HepG2 (cell line): ENCODE data around the gene IDS. TPM values are rescaled to one million over a fixed set of nuclear protein-coding genes. Genes with fewer than 3 reads are reported as not detected.
"Not testable (repeated sequence)": the region's sequence is repeated elsewhere in the genome, so short reads cannot be mapped to it uniquely, and the experiment has no call there.

Experiments used
- ATAC-seq: fragments of 200-7000 bp; cut with Tn5 transposase; 3 replicates; pipeline ENCODE4 v1.9.1; 2020; ENCODE audit warnings: mild to moderate bottlenecking, moderate library complexity
- BruUV-seq: library from RNA; stranded (reverse); fragments of 400-500 nt; replicated peaks from 2 replicates; lab custom pipeline; 2021; lab: Mats Ljungman, UMichigan
- CTCF ChIA-PET: fragments of 300-600 bp; formaldehyde crosslinking; extraction: SDS; loops from one replicate; lab custom pipeline; 2021; ENCODE audit warnings: low total read pairs, inconsistent platforms, low intra/inter-chr PET ratio; lab: Yijun Ruan, JAX
- POLR2A ChIA-PET: fragments of 350-600 bp; sonication (Branson Sonifier 250); formaldehyde crosslinking; loops from one replicate; lab custom pipeline; 2020; ENCODE audit warnings: antibody characterized with exemption, inconsistent platforms; lab: Yijun Ruan, JAX
- DNase-seq: peaks from one replicate; pipeline ENCODE4 v3.0.0-alpha.2; 2015; ENCODE audit warnings: low spot score
- FAIRE-seq: peaks from 3 replicates; lab custom pipeline; 2011; peaks lifted over from hg19 to GRCh38; lab: Jason Lieb, UNC
- H2AFZ ChIP-seq: one replicate; pipeline ENCODE4 v1.6.1; 2011; ENCODE audit warnings: low read length, inconsistent platforms
- H3K27ac ChIP-seq: fragments of 300-600 bp; 3 replicates; pipeline ENCODE4 v1.8.0; 2011; ENCODE audit warnings: mixed run types, mild to moderate bottlenecking, mixed read lengths, low read length, inconsistent platforms; ENCODE audit not compliant: insufficient read depth; ENCODE audit errors: extremely low read length
- H3K27me3 ChIP-seq, 2 experiments: fragments of 200-600 bp in 1 of 2; 2 replicates in 1 of 2; 3 replicates in 1 of 2; pipeline versions ENCODE4 v1.6.0 to v1.8.0; 2011; ENCODE audit warnings: low read length in 2 of 2, mild to moderate bottlenecking in 2 of 2, moderate library complexity in 2 of 2, inconsistent platforms in 1 of 2; ENCODE audit not compliant: insufficient read depth in 2 of 2, control insufficient read depth in 1 of 2
- H3K36me3 ChIP-seq, 2 experiments: fragments of 200-600 bp in 1 of 2; replicated peaks in 1 of 2; 2 replicates in 1 of 2; 3 replicates in 1 of 2; pipeline versions ENCODE4 v1.5.1 to v1.8.0; 2011; ENCODE audit warnings: low read length in 2 of 2, inconsistent platforms in 1 of 2; ENCODE audit not compliant: insufficient read depth in 2 of 2, control insufficient read depth in 1 of 2
- H3K4me1 ChIP-seq: 2 replicates; pipeline ENCODE4 v1.5.1; 2012; ENCODE audit warnings: low read length, inconsistent platforms; ENCODE audit not compliant: insufficient read depth
- H3K4me2 ChIP-seq: 2 replicates; pipeline ENCODE4 v1.6.0; 2011; ENCODE audit warnings: low read depth, low read length, inconsistent platforms
- H3K4me3 ChIP-seq, 3 experiments: fragments of 200-600 bp in 1 of 3; sonication (generic), shearing (Covaris generic) in 1 of 3; replicated peaks in 1 of 3; 2 replicates each; pipeline ENCODE4 v1.5.1; 2011 to 2016; ENCODE audit warnings: low read length in 3 of 3, inconsistent platforms in 2 of 3, low read depth in 2 of 3, mild to moderate bottlenecking in 2 of 3, control low read depth in 1 of 3, mixed read lengths in 1 of 3; ENCODE audit not compliant: insufficient read depth in 1 of 3
- H3K79me2 ChIP-seq: one replicate; pipeline ENCODE4 v1.6.1; 2011; ENCODE audit warnings: low read length, inconsistent platforms; ENCODE audit not compliant: insufficient read depth
- H3K9ac ChIP-seq: 2 replicates; pipeline ENCODE4 v1.6.0; 2011; ENCODE audit warnings: mild to moderate bottlenecking, low read depth, low read length, inconsistent platforms; ENCODE audit not compliant: insufficient read depth
- H3K9me3 ChIP-seq: 2 replicates; pipeline ENCODE4 v1.5.1; 2012; ENCODE audit warnings: mild to moderate bottlenecking, low read length
- H4K20me1 ChIP-seq: 2 replicates; pipeline ENCODE4 v1.6.0; 2011; ENCODE audit warnings: inconsistent platforms, mild to moderate bottlenecking, low read length, moderate library complexity; ENCODE audit not compliant: insufficient read depth
- JUNB ChIP-seq: sonication (generic); formaldehyde crosslinking; IDR thresholded peaks from 2 replicates; pipeline ENCODE4 v1.8.0; 2022; ENCODE audit warnings: missing genetic modification reagents, mild to moderate bottlenecking, borderline replicate concordance
- KDM4B ChIP-seq: sonication (generic); formaldehyde crosslinking; IDR thresholded peaks from 2 replicates; pipeline ENCODE4 v1.4.0; 2020; ENCODE audit warnings: missing genetic modification reagents
- PTBP1 ChIP-seq: fragments of 200-400 bp; formaldehyde crosslinking; IDR thresholded peaks from 2 replicates; pipeline ENCODE4 v1.6.1; 2018; ENCODE audit warnings: low read length, low read depth; ENCODE audit not compliant: poor library complexity, severe bottlenecking
- SNAI1 ChIP-seq: sonication (generic); formaldehyde crosslinking; IDR thresholded peaks from 2 replicates; pipeline ENCODE4 v1.5.0; 2020; ENCODE audit warnings: mild to moderate bottlenecking, missing genetic modification reagents, borderline replicate concordance
- TBP ChIP-seq: sonication (generic); formaldehyde crosslinking; IDR thresholded peaks from 2 replicates; pipeline ENCODE4 v1.5.0; 2020; ENCODE audit warnings: missing genetic modification reagents
- TRIM24 ChIP-seq: sonication (generic); formaldehyde crosslinking; IDR thresholded peaks from 2 replicates; pipeline ENCODE4 v1.8.0; 2022; ENCODE audit warnings: mild to moderate bottlenecking, missing genetic modification reagents
- ZFY ChIP-seq: sonication (generic); formaldehyde crosslinking; IDR thresholded peaks from 2 replicates; pipeline ENCODE4 v1.4.0; 2020; ENCODE audit warnings: missing genetic modification reagents
- ZFYVE20 ChIP-seq: sonication (generic); formaldehyde crosslinking; IDR thresholded peaks from 2 replicates; pipeline ENCODE4 v1.8.0; 2023; ENCODE audit warnings: low read depth, mild to moderate bottlenecking, moderate library complexity, missing genetic modification reagents, borderline replicate concordance
- ZNF251 ChIP-seq: sonication (generic); formaldehyde crosslinking; IDR thresholded peaks from 2 replicates; pipeline ENCODE4 v1.9.0; 2021; ENCODE audit warnings: mild to moderate bottlenecking, missing genetic modification reagents
- ZNF558 ChIP-seq: sonication (generic); formaldehyde crosslinking; IDR thresholded peaks from 2 replicates; pipeline ENCODE4 v1.9.0; 2022; ENCODE audit warnings: mild to moderate bottlenecking, missing genetic modification reagents, borderline replicate concordance
- ZNF790 ChIP-seq: sonication (generic); formaldehyde crosslinking; IDR thresholded peaks from 2 replicates; pipeline ENCODE4 v1.8.0; 2022; ENCODE audit warnings: missing genetic modification reagents, mild to moderate bottlenecking, borderline replicate concordance
- WGBS: methylation state at CpG from one replicate; pipeline ENCODE4 v1.1.6; 2017; ENCODE audit warnings: low lambda C conversion rate; 5-methylcytosine and 5-hydroxymethylcytosine counted together
- in situ Hi-C: cut with HindIII; loops from 2 replicates; pipeline ENCODE4 v1.10.0; 2017; ENCODE audit warnings: low pct_unique_long_range_greater_than_20kb; ENCODE audit not compliant: extremely low pct_ligation_motif_present
- intact Hi-C: fragments of 100-400 bp; cut with micrococcal nuclease; formaldehyde crosslinking; loops from one replicate; pipeline ENCODE4 v1.10.0; 2022; ENCODE audit not compliant: unreplicated experiment
- polyA plus RNA-seq, 8 experiments: library from polyadenylated mRNA; depleted of rRNA in 3 of 8; stranded (reverse) in 7 of 8; unstranded in 1 of 8; fragments of >200 nt; fragmentation: Illumina TruSeq in 4 of 8; extraction: Trizol in 4 of 8; gene quantifications; 2 replicates each; pipeline versions ENCODE4 v1.2.1 to v1.2.3, GENCODE V29; 2011 to 2016; ENCODE audit warnings: low read depth in 4 of 8, missing spikeins in 1 of 8, mixed read lengths in 1 of 8; ENCODE audit not compliant: insufficient read depth in 1 of 8
- total RNA-seq, 5 experiments: library from RNA; depleted of rRNA; stranded (reverse); fragments of >200 nt; fragmentation: Illumina TruSeq; extraction: Trizol; gene quantifications; 2 replicates each; pipeline ENCODE4 v1.2.3, GENCODE V29; 2016; ENCODE audit warnings: low read depth in 1 of 5
- TF ChIP-seq, protein P1 (sequence below): sonication (generic); formaldehyde crosslinking; IDR thresholded peaks from 2 replicates; pipeline ENCODE4 v1.4.0; 2020; ENCODE audit warnings: mild to moderate bottlenecking, missing genetic modification reagents
- TF ChIP-seq, protein P2 (sequence below): sonication (generic); formaldehyde crosslinking; IDR thresholded peaks from 2 replicates; pipeline ENCODE4 v1.8.1; 2023; ENCODE audit warnings: missing genetic modification reagents, inconsistent platforms, borderline replicate concordance
- TF ChIP-seq, protein P3 (sequence below): sonication (generic); formaldehyde crosslinking; IDR thresholded peaks from 2 replicates; pipeline ENCODE4 v1.4.0; 2020; ENCODE audit warnings: mild to moderate bottlenecking, missing genetic modification reagents

The IDS gene
- total and polyA plus RNA-seq, 2 of the 13 experiments (the other 11 are each of a cell fraction or from before 2014, with no cell fraction given) = 2.2 to 11.9 TPM

DNA sequence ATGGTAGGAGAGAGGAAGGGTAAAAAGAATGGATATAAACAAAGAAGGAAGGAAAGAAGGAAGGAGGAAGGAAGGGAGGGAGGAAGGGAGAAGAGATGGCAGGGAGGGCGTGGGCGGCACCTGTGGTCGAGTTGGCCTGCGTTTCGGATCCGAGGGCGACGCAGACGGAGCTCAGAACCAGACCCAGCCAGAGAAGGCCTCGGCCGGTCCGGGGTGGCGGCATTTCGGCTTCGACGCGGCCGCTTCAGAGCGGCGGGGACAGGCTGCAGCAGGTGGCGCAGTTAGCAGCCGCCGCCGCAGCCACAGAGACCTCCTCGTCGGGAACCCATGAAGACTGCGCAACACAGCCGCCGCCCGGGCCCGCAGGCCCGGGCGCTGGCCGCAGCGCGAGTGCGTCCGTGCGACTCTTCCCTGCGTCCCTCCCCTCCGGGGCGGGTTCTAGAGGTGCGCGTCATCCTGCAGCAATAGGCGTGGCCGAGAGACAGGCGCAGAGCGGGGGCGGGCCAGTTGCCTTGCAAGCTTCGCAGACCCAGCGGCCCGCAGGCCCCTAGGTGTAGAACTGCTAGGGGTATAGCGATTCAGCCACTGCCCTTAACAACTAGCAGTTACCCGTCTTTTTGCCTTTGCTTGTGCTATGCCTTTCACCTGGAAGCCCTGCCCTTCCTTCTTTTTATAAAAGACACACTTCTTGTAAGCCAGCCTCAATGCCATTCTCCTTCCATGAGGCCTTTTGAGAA is at the start of gene IDS (continued):
- TF ChIP-seq, protein P1, sequence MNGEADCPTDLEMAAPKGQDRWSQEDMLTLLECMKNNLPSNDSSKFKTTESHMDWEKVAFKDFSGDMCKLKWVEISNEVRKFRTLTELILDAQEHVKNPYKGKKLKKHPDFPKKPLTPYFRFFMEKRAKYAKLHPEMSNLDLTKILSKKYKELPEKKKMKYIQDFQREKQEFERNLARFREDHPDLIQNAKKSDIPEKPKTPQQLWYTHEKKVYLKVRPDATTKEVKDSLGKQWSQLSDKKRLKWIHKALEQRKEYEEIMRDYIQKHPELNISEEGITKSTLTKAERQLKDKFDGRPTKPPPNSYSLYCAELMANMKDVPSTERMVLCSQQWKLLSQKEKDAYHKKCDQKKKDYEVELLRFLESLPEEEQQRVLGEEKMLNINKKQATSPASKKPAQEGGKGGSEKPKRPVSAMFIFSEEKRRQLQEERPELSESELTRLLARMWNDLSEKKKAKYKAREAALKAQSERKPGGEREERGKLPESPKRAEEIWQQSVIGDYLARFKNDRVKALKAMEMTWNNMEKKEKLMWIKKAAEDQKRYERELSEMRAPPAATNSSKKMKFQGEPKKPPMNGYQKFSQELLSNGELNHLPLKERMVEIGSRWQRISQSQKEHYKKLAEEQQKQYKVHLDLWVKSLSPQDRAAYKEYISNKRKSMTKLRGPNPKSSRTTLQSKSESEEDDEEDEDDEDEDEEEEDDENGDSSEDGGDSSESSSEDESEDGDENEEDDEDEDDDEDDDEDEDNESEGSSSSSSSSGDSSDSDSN (CRISPR knock-in tag) = peak; percentile 60; the same call in 1 of the 2 replicates
- TF ChIP-seq TRIM24 (CRISPR knock-in tag) (no peak), ZNF251 (CRISPR knock-in tag) (no peak), ZFY (CRISPR knock-in tag) (peak; percentile 76), ZFYVE20 (no peak), ZNF790 (CRISPR knock-in tag) (no peak), ZNF558 (CRISPR knock-in tag) (no peak), KDM4B (CRISPR knock-in tag) (no peak), PTBP1 (no peak), JUNB (no peak), SNAI1 (CRISPR knock-in tag) (no peak), TBP (CRISPR knock-in tag) (no peak)
- TF ChIP-seq, protein P2, sequence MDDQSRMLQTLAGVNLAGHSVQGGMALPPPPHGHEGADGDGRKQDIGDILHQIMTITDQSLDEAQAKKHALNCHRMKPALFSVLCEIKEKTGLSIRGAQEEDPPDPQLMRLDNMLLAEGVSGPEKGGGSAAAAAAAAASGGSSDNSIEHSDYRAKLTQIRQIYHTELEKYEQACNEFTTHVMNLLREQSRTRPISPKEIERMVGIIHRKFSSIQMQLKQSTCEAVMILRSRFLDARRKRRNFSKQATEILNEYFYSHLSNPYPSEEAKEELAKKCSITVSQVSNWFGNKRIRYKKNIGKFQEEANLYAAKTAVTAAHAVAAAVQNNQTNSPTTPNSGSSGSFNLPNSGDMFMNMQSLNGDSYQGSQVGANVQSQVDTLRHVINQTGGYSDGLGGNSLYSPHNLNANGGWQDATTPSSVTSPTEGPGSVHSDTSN (CRISPR knock-in tag) = no peak
- TF ChIP-seq, protein P3, sequence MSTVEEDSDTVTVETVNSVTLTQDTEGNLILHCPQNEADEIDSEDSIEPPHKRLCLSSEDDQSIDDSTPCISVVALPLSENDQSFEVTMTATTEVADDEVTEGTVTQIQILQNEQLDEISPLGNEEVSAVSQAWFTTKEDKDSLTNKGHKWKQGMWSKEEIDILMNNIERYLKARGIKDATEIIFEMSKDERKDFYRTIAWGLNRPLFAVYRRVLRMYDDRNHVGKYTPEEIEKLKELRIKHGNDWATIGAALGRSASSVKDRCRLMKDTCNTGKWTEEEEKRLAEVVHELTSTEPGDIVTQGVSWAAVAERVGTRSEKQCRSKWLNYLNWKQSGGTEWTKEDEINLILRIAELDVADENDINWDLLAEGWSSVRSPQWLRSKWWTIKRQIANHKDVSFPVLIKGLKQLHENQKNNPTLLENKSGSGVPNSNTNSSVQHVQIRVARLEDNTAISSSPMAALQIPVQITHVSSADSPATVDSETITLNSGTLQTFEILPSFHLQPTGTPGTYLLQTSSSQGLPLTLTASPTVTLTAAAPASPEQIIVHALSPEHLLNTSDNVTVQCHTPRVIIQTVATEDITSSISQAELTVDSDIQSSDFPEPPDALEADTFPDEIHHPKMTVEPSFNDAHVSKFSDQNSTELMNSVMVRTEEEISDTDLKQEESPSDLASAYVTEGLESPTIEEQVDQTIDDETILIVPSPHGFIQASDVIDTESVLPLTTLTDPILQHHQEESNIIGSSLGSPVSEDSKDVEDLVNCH (CRISPR knock-in tag) = no peak

DNA sequence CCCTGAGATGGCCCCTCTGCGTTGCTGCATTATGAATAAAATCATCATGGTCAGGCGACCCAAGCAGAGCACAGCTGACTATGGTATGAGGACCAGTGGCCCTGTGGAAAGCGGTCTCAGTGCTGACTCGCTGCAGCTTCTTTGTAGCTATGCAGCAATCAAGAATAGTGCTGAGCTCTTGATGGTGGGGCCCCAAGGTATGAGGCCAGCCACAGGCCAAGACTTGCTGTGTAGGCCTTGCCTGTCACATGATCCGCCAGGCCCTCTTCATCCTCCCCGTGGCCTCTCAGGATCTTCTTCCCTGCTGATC is 46.8 kb upstream of the IDS start:
- H3K4me3 ChIP-seq, H4K20me1 ChIP-seq, H3K27ac ChIP-seq, H3K9me3 ChIP-seq, intact Hi-C loops, H3K36me3 ChIP-seq, H3K4me1 ChIP-seq, H3K27me3 ChIP-seq, POLR2A ChIA-PET, BruUV-seq, H3K79me2 ChIP-seq, DNase-seq, FAIRE-seq, in situ Hi-C loops, ATAC-seq, CTCF ChIA-PET, H3K4me2 ChIP-seq, H2AFZ ChIP-seq, H3K9ac ChIP-seq: not testable (repeated sequence)
- no CpG with 5 or more reads among the region's 6 CpGs for WGBS
